Activated CD4-positive, alpha-beta T cell treated with anti-CD3 and anti-CD28 coated beads for 24 hours (primary cell): ENCODE data around the gene CYP4F22.

Experiments
- DNase-seq, 2 donors: peaks; one replicate each; pipeline ENCODE4 v3.0.0-alpha.2; 2020; ENCODE audit warnings: low read depth in 2 of 2

CYP4F22 gene

DNA sequence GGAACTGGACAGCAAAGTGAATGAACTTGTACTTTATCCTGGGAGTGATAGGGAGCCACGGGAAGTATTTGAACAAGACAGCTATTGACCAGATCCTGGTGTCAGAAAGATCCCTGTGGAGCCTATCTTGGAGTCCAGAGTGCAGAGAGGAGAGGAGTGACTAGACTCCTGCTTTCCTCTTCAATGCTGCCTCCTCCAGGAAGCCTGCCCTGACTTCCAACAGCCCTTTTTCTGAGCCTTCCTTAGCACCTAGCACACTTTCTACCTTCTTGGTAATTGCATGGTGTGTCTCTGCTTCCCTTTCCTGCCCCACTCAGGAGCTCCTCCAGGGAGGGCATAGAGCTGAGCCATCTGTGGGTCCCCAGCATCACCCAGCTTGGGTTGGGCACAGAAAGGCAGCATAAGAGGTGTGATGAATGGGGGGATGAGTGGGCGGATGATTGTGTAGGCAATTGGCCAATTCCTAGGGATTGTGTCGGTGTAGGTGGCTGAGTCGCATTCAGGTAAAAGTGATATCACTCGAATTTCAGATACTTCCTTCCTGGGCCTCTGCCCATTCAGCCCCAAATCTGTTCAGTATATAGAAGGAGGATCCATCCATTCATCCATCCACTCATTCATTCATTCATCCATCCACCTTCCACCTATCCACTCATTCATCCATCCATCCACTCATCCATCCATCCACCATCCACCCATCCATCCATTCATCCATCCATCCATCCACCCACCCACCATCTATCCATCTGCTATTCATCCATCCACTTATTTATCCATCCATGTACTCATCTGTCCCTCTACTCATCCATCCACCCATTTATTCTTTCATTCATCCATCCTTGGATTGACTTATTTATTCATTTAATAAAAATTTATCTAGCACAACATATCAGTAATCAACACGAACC is 26.9 kb downstream of the CYP4F22 start:
- no peak for DNase-seq

GRCh38 chr19:15536350-15536749 is 28.0 kb downstream of the CYP4F22 start:
- no peak for DNase-seq

- DNase-seq = no peak
These were observed 30.4 kb downstream of the CYP4F22 start for GRCh38 chr19:15538774-15539173.

DNA sequence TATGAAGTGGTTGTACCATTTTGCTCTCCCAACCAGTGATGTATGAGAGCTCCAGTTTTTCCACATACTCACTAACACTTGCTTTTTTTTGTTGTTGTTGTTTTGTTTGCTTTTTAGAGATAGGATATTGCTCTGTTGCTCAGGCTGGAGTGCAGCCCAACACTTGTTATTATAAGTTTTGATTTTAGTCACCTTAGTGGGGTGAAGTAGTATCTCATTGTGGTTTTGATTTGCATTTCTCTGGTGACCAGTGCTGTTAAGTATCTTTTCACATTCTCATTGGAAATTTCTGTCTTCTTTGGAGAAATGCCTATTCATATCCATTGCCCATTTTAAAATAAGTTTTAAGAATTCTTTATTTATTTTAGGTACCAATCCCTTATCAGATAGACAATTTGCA is 31.3 kb downstream of the CYP4F22 start:
- no peak for DNase-seq

- DNase-seq = no peak
These were observed 32.1 kb downstream of the CYP4F22 start for GRCh38 chr19:15540435-15540834.

DNA sequence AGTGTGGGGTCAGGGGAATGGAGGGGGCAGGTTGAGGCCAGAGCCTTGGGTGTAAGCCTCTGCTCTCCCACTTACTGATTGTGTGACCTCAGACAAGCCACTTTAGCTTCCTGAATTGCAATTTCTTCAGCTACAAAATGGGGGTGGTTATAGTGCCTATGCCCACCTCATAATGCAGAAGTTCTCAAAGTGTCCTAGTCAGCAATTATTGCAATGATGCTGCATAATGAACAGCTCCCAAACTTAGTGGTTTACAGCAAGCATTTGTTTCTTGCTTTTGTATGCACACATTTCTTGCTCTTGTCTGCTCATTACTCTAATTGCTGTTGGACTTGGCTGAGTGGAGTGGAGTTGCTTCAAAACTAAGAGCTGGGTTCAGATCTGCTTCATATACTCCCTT is 36.0 kb downstream of the CYP4F22 start:
- DNase-seq = no peak

DNA sequence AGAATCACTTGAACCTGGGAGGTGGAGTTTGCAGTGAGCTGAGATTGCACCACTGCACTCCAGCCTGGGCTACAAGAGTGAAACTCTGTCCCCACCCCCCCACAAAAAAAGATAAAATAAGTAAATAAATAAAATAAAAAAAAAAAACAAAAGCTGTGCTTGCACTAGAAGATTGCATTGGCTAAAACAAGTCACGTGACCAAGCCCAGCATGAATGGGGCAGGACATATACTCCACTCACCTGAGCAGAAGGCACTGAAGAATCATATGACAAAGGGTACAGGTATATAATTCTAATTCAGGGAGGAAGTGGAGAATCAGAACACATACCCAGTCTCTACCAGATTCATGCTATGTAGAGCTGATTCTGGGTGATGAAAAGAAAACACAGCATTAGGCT is 36.6 kb downstream of the CYP4F22 start:
- DNase-seq = no peak

GRCh38 chr19:15548648-15549047 is 40.3 kb downstream of the CYP4F22 start:
- no peak for DNase-seq

DNA sequence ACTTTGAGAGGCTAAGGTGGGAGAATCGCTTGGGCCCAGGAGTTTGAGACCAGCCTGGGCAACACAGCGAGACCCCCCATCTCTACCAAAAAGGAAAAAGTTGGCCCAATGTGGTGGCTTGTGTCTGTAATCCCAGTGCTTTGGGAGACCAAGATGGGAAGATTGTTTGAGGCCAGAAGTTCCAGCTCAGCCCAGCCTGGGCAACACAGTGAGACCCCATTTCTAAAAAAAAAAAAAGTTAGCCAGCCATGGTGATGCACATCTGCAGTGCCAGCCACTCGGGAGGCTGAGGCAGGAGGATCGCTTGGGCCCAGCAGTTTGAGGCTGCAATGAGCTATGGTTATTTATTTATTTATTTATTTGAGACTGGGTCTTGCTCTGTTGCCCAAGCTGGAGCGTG is 41.3 kb downstream of the CYP4F22 start:
- no peak for DNase-seq

GRCh38 chr19:15550273-15550672 is 41.9 kb downstream of the CYP4F22 start:
- no peak for DNase-seq

GRCh38 chr19:15550929-15551292 is 42.6 kb downstream of the CYP4F22 start:
- no peak for DNase-seq

DNA sequence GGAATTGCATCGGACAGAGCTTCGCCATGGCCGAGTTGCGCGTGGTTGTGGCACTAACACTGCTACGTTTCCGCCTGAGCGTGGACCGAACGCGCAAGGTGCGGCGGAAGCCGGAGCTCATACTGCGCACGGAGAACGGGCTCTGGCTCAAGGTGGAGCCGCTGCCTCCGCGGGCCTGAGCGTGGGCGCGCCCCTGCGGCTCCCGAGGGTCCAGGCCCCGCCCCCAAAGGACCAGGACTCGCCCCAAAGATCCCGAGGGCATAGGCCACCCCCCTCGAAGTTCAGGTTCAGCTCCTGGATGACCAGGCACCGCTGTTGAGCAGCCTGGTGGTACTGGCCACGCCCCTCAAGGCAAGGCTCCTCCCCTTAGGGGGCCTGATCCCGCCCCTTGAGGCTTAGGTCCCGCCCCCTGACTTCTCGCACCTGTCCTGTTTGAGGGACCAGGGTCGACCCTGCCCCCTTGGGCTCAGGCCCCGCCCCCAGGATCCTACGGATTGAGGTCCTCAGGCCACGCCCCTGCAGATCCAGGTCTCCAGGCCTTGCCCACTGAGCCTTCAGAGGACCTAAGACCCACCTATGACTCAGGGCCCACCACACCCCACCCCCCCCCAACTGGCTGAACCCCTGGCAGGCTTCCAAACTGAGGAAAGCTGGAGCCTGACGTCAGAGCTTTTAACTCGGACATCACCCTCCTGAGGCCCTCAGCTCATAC is 43.1 kb downstream of the CYP4F22 start:
- DNase-seq = peak; percentile 45 to 55

GRCh38 chr19:15555021-15555420 is 46.7 kb downstream of the CYP4F22 start:
- no peak for DNase-seq

DNA sequence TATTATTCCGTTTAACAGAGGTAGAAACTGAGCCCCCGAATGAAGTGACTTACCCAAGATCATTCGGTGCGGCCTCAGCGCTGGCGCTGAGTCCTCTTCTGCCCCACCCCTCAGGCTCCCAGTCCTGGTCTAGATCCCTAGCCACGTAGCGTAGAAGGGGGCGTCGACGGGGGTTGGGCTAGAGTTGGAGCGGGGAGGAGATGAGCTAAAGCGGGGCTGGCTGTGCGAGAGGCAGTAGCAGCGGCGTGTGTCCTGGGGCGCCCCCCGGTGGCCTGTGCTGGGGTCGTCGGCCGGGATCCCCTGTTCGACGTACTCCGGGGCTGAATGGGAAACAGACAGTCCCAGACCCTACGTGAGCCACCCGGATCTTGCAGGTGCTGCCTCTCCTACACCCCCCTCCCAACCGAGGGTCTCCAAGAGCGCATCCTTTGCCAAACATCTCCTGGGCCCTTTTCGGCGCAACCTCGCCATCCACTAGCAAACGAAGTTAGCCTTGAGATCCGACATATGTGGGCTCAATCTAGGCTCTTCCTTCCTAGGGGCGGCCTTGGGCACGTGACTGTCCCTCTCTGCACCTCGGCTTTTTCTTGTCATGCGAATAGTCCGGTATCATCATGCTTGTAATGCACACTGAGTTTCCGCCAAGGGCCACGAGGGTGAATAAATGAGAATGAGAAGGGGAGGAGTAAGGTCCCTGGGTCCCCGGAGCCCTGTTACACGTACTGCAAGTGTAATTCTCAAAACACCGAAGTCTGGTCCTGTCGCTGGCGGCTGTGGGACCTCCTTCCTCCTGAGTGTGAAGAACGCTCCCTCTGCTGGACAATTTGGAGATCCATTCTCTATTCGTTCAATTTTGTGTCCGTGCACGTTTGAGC is 47.7 kb downstream of the CYP4F22 start:
- DNase-seq = peak; percentile 98 to 99

DNA sequence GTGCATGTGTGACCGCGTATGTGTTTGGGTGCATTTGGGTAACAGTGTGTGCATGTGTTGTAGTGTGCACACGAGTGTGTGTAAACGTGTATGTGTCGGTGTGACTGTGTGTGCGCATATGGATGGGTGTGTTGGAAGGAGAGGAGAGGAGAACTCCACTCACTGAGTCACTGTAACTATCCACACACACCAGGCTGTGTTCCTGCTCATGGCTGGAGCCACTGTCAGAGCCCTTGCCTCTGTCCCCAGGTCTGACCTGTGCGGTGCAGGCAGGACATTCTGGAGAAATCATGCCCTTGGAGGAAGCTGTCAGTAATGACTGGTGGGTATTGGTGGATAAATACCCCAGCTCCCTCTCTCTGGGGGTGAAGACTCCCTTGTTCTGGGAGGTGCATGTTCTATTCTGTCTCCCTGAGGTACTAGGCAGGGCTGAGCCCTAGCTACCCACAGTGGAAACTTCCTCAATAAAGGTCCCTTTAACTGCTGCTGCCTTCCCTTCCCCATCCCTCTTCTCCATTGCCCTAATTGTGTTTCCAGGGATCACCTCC is 48.4 kb downstream of the CYP4F22 start:
- DNase-seq = no peak

- no peak for DNase-seq
These were observed 48.9 kb downstream of the CYP4F22 start for GRCh38 chr19:15557223-15557622.

DNA sequence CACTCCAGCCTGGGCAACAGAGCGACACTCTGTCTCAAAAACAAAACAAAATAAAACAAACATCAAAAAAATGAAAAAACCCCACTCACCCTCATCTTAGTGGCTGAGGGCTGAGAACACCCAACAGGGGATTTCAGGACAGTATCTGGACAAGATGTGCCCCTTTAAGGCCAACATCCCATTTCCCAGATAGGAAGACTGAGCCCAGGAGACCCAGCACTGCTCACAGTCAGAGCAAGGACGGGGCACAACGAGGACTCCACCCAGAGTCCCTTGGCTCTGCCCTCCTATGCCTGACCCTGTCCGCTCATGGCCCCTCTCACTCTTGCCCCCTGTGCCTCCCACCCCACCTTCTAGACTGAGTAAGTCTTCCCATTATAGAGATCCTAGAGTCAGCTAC is 53.8 kb downstream of the CYP4F22 start:
- no peak for DNase-seq

DNA sequence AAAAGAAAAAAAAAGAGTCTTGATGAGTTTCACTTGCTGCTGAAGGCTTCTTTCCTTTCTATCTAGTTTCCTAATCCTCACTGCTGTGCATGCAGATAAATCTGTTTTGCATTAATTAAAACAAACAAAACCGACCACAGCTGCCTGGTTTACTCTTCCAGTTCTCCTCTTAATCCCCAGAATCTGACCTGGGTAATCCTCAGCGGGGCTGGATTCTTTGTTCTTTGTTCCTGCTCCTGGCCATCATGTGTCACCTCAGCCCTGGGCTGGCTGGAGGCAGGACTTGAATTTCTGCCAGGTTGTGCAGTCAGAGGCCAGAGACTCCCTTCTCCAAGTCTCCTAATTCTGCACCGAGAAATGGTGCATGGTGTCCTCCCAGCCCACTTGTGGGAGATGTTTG is 54.5 kb downstream of the CYP4F22 start:
- DNase-seq = no peak

DNA sequence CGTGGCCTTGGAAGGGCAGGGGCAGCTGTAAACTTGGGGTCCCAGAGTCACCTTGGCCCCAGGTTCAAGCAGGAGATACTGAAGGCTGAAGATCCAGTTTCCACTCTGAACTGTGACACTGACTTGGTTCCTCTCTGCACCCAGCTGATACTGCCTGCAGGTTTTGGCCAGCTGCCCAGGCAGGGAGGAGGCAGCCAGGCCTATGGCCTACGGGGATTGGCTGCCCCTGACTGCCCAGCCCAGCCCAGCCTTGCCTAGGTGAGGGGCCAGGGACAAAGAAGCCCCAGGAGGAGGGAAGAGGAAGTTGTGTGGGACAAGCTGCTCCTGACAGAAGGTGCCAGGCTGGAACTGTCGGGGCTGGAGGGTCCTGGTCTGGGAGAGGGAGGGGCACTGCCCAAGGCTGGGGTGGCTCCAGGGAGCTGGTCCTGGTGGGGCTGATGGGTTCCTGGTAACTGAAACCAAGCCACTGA is 55.0 kb downstream of the CYP4F22 start:
- DNase-seq = no peak

GRCh38 chr19:15563931-15564330 is 55.6 kb downstream of the CYP4F22 start:
- no peak for DNase-seq

GRCh38 chr19:15564534-15565168 is 56.3 kb downstream of the CYP4F22 start:
- no peak for DNase-seq
